HEK293 (cell line): ENCODE results near the gene ALDH7A1.

Source experiments
- CTCF ChIA-PET: fragments of 350-600 bp; formaldehyde crosslinking; extraction: SDS; loops from one replicate; lab custom pipeline; 2021; ENCODE audit warnings: antibody characterized with exemption; lab: Yijun Ruan, JAX
- POLR2A ChIA-PET: fragments of 300-600 bp; formaldehyde crosslinking; extraction: SDS; loops from one replicate; lab custom pipeline; 2020; ENCODE audit warnings: antibody characterized with exemption, inconsistent platforms; lab: Yijun Ruan, JAX
- H3K27ac ChIP-seq: fragments of 200-500 bp; sonication (Bioruptor generic); 2 replicates; pipeline ENCODE4 v1.5.1; 2014; ENCODE audit warnings: low read depth, low read length, control low read depth, inconsistent platforms; ENCODE audit errors: extremely low read depth
- H3K36me3 ChIP-seq, 2 experiments: fragments of 200-500 bp in 1 of 2; sonication (Bioruptor generic) in 1 of 2; 1 replicate in 1 of 2; 2 replicates in 1 of 2; pipeline ENCODE4 v1.5.1; 2014 to 2017; ENCODE audit warnings: inconsistent platforms in 2 of 2, low read length in 2 of 2; ENCODE audit not compliant: control insufficient read depth in 2 of 2, insufficient read depth in 1 of 2
- H3K4me1 ChIP-seq: fragments of 200-500 bp; sonication (Bioruptor generic); 2 replicates; pipeline ENCODE4 v1.5.1; 2014; ENCODE audit warnings: mild to moderate bottlenecking, low read length, inconsistent platforms; ENCODE audit not compliant: control insufficient read depth, insufficient read depth
- H3K4me3 ChIP-seq: 2 replicates; pipeline ENCODE4 v1.5.1; 2011; ENCODE audit warnings: low read depth, mild to moderate bottlenecking, control low read depth, low read length, moderate library complexity
- H3K9me3 ChIP-seq: fragments of 200-500 bp; sonication (Bioruptor generic); 2 replicates; pipeline ENCODE4 v1.5.1; 2014; ENCODE audit warnings: low read depth, low read length, inconsistent platforms; ENCODE audit not compliant: control insufficient read depth, insufficient read depth
- GLI4 ChIP-seq: fragments of 450-650 bp; formaldehyde crosslinking; IDR thresholded peaks from 2 replicates; pipeline ENCODE4 v1.5.1; 2016; ENCODE audit warnings: missing biosample characterization, missing genetic modification characterization
- GLIS1 ChIP-seq: fragments of 450-650 bp; formaldehyde crosslinking; IDR thresholded peaks from 2 replicates; pipeline ENCODE4 v1.5.1; 2016; ENCODE audit warnings: missing biosample characterization, missing genetic modification characterization
- HOXA7 ChIP-seq: sonication (generic); formaldehyde crosslinking; IDR thresholded peaks from 2 replicates; pipeline ENCODE4 v1.8.1; 2022; ENCODE audit warnings: missing genetic modification reagents, borderline replicate concordance
- MYNN ChIP-seq: fragments of 450-650 bp; formaldehyde crosslinking; IDR thresholded peaks from 2 replicates; pipeline ENCODE4 v1.5.1; 2016; ENCODE audit warnings: missing biosample characterization, missing genetic modification characterization, borderline replicate concordance
- OSR2 ChIP-seq: fragments of 450-650 bp; formaldehyde crosslinking; IDR thresholded peaks from 2 replicates; pipeline ENCODE4 v1.5.1; 2016; ENCODE audit warnings: missing biosample characterization, missing genetic modification characterization
- YY2 ChIP-seq: fragments of 450-650 bp; formaldehyde crosslinking; IDR thresholded peaks from 2 replicates; pipeline ENCODE4 v1.5.1; 2016; ENCODE audit warnings: missing biosample characterization, missing genetic modification characterization
- ZBTB1 ChIP-seq: fragments of 450-650 bp; formaldehyde crosslinking; IDR thresholded peaks from 2 replicates; pipeline ENCODE4 v1.5.1; 2016; ENCODE audit warnings: missing biosample characterization, missing genetic modification characterization
- ZFHX2 ChIP-seq: fragments of 450-650 bp; formaldehyde crosslinking; conservative IDR thresholded peaks from 2 replicates; pipeline ENCODE4 v1.5.1; 2016; ENCODE audit warnings: missing biosample characterization, missing genetic modification characterization
- ZNF133 ChIP-seq: fragments of 450-650 bp; formaldehyde crosslinking; IDR thresholded peaks from 2 replicates; pipeline ENCODE4 v1.5.1; 2016; ENCODE audit warnings: missing biosample characterization, missing genetic modification characterization
- ZNF146 ChIP-seq: fragments of 450-650 bp; formaldehyde crosslinking; IDR thresholded peaks from 2 replicates; pipeline ENCODE4 v1.5.1; 2016; ENCODE audit warnings: missing biosample characterization, missing genetic modification characterization
- ZNF184 ChIP-seq: fragments of 450-650 bp; IDR thresholded peaks from 2 replicates; pipeline ENCODE4 v1.5.1; 2018; ENCODE audit warnings: missing biosample characterization, mild to moderate bottlenecking, missing genetic modification characterization
- ZNF266 ChIP-seq: fragments of 450-650 bp; formaldehyde crosslinking; IDR thresholded peaks from 2 replicates; pipeline ENCODE4 v1.5.1; 2016; ENCODE audit warnings: missing biosample characterization, missing genetic modification characterization, low read depth
- ZNF311 ChIP-seq: fragments of 450-650 bp; formaldehyde crosslinking; IDR thresholded peaks from 2 replicates; pipeline ENCODE4 v1.5.1; 2017; ENCODE audit warnings: missing biosample characterization, missing genetic modification characterization, borderline replicate concordance
- ZNF394 ChIP-seq: fragments of 450-650 bp; formaldehyde crosslinking; IDR thresholded peaks from 2 replicates; pipeline ENCODE4 v1.5.1; 2016; ENCODE audit warnings: missing biosample characterization, missing genetic modification characterization, mild to moderate bottlenecking, moderate library complexity, borderline replicate concordance
- ZNF544 ChIP-seq: fragments of 450-650 bp; formaldehyde crosslinking; IDR thresholded peaks from 2 replicates; pipeline ENCODE4 v1.5.0; 2017; ENCODE audit warnings: missing biosample characterization, missing genetic modification characterization
- ZNF624 ChIP-seq: fragments of 450-650 bp; formaldehyde crosslinking; IDR thresholded peaks from 2 replicates; pipeline ENCODE4 v1.5.1; 2017; ENCODE audit warnings: missing biosample characterization, missing genetic modification characterization
- ZNF747 ChIP-seq: fragments of 450-650 bp; formaldehyde crosslinking; IDR thresholded peaks from 2 replicates; pipeline ENCODE4 v1.5.1; 2016; ENCODE audit warnings: missing biosample characterization, missing genetic modification characterization
- TF ChIP-seq, protein P1 (sequence below): fragments of 450-650 bp; formaldehyde crosslinking; IDR thresholded peaks from 2 replicates; pipeline ENCODE4 v1.5.1; 2016; ENCODE audit warnings: missing biosample characterization, missing genetic modification characterization
- TF ChIP-seq, protein P2 (sequence below): fragments of 450-650 bp; formaldehyde crosslinking; IDR thresholded peaks from 2 replicates; pipeline ENCODE4 v1.5.0; 2017; ENCODE audit warnings: missing biosample characterization, missing genetic modification characterization, borderline replicate concordance
- TF ChIP-seq, protein P3 (sequence below): fragments of 450-650 bp; formaldehyde crosslinking; IDR thresholded peaks from 2 replicates; pipeline ENCODE4 v1.5.1; 2016; ENCODE audit warnings: missing biosample characterization, missing genetic modification characterization

The ALDH7A1 gene

DNA sequence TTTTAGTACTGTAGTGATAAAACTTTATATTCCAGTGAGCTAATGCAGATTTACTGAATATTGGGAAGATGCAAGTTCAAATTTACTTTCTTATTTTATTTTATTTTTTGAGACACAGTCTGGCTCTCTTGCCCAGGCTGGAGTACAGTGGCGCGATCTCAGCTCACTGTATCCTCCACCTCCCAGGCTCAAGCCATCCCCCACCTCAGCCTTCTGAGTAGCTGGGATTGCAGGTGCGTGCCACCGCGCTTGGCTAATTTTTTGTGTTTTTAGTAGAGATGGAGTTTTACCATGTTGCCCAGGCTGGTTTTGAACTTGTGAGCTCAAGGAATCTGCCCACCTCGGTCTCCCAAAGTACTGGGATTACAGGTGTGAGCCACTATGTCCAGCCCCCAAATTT is 15.6 kb upstream of the ALDH7A1 start:
- no peak overlapping the region for H3K27ac ChIP-seq
- POLR2A ChIA-PET: interaction anchor here (0.7 kb wide), 1 partner anchor 19 kb away, joined by 4 read pairs; no protein-coding TSS in a partner anchor
- CTCF ChIA-PET: interaction anchor here (0.6 to 2.1 kb wide), 2 partner anchors 10 to 294 kb away, joined by 4 to 10 read pairs; partner anchors contain the start of gene PHAX
- peaks cover 67 to 75% of the 10 kb centered on the region in 2 experiments for H3K36me3 ChIP-seq
- H3K9me3 ChIP-seq: no peaks in the 10 kb centered on the region
- H3K4me1 ChIP-seq: no peaks in the 10 kb centered on the region
- no peak overlapping the region for H3K4me3 ChIP-seq
- TF ChIP-seq, protein P1, sequence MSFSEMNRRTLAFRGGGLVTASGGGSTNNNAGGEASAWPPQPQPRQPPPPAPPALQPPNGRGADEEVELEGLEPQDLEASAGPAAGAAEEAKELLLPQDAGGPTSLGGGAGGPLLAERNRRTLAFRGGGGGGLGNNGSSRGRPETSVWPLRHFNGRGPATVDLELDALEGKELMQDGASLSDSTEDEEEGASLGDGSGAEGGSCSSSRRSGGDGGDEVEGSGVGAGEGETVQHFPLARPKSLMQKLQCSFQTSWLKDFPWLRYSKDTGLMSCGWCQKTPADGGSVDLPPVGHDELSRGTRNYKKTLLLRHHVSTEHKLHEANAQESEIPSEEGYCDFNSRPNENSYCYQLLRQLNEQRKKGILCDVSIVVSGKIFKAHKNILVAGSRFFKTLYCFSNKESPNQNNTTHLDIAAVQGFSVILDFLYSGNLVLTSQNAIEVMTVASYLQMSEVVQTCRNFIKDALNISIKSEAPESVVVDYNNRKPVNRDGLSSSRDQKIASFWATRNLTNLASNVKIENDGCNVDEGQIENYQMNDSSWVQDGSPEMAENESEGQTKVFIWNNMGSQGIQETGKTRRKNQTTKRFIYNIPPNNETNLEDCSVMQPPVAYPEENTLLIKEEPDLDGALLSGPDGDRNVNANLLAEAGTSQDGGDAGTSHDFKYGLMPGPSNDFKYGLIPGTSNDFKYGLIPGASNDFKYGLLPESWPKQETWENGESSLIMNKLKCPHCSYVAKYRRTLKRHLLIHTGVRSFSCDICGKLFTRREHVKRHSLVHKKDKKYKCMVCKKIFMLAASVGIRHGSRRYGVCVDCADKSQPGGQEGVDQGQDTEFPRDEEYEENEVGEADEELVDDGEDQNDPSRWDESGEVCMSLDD (tag by site-specific recombination): no peak
- TF ChIP-seq ZNF544 (tag by site-specific recombination) (no peak), ZNF394 (tag by site-specific recombination) (no peak), ZNF184 (tag by site-specific recombination) (no peak), OSR2 (tag by site-specific recombination) (no peak), ZNF146 (tag by site-specific recombination) (no peak), GLIS1 (tag by site-specific recombination) (no peak), GLI4 (tag by site-specific recombination) (no peak), ZNF747 (tag by site-specific recombination) (no peak), ZNF311 (tag by site-specific recombination) (no peak), ZBTB1 (tag by site-specific recombination) (no peak), HOXA7 (CRISPR knock-in tag) (no peak), YY2 (tag by site-specific recombination) (no peak), ZNF266 (tag by site-specific recombination) (no peak)
- TF ChIP-seq, protein P2, sequence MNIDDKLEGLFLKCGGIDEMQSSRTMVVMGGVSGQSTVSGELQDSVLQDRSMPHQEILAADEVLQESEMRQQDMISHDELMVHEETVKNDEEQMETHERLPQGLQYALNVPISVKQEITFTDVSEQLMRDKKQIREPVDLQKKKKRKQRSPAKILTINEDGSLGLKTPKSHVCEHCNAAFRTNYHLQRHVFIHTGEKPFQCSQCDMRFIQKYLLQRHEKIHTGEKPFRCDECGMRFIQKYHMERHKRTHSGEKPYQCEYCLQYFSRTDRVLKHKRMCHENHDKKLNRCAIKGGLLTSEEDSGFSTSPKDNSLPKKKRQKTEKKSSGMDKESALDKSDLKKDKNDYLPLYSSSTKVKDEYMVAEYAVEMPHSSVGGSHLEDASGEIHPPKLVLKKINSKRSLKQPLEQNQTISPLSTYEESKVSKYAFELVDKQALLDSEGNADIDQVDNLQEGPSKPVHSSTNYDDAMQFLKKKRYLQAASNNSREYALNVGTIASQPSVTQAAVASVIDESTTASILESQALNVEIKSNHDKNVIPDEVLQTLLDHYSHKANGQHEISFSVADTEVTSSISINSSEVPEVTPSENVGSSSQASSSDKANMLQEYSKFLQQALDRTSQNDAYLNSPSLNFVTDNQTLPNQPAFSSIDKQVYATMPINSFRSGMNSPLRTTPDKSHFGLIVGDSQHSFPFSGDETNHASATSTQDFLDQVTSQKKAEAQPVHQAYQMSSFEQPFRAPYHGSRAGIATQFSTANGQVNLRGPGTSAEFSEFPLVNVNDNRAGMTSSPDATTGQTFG (tag by site-specific recombination): no peak
- TF ChIP-seq, protein P3, sequence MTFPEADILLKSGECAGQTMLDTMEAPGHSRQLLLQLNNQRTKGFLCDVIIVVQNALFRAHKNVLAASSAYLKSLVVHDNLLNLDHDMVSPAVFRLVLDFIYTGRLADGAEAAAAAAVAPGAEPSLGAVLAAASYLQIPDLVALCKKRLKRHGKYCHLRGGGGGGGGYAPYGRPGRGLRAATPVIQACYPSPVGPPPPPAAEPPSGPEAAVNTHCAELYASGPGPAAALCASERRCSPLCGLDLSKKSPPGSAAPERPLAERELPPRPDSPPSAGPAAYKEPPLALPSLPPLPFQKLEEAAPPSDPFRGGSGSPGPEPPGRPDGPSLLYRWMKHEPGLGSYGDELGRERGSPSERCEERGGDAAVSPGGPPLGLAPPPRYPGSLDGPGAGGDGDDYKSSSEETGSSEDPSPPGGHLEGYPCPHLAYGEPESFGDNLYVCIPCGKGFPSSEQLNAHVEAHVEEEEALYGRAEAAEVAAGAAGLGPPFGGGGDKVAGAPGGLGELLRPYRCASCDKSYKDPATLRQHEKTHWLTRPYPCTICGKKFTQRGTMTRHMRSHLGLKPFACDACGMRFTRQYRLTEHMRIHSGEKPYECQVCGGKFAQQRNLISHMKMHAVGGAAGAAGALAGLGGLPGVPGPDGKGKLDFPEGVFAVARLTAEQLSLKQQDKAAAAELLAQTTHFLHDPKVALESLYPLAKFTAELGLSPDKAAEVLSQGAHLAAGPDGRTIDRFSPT (tag by site-specific recombination): no peak

DNA sequence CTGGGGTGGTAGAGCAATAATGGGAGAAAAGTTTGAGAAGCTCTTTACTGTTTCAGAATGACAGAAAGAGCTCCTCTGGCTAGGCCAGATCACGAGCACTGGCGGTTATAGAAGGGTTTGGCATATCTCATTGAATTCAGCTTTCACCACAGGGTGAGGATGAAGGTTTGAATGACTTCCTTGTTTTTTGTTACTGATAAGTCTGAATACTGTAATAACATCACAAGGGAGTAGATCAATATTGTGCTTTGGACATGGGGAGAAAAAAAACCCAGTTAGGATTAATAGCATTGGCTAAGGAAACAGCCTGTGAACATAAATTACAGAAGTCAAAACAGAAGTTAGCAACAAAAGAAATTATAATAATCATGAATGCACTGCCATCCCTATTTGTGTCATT is 15.1 kb upstream of the ALDH7A1 start:
- TF ChIP-seq ZNF624 (tag by site-specific recombination) (no peak), ZFHX2 (tag by site-specific recombination) (no peak), MYNN (no peak), ZNF133 (tag by site-specific recombination) (no peak)
- CTCF ChIA-PET: interaction anchor here (0.6 to 2.1 kb wide), 2 partner anchors 10 to 293 kb away, joined by 4 to 10 read pairs; partner anchors contain the start of gene PHAX
- Histone ChIP-seq H3K4me1 (no peaks in the 10 kb centered on the region), H3K9me3 (no peaks in the 10 kb centered on the region), H3K27ac (no peak overlapping the region), H3K4me3 (no peak overlapping the region), H3K36me3 (peaks cover 71 to 74% of the 10 kb centered on the region in 2 experiments)
- POLR2A ChIA-PET: interaction anchor here (1.0 kb wide), 1 partner anchor 15 kb away, joined by 3 read pairs; the partner anchor contains the start of gene ALDH7A1
